ENCODE results near the gene LRRD1.
"Not testable (repeated sequence)": the region's sequence is repeated elsewhere in the genome, so short reads cannot be mapped to it uniquely, and the experiment has no call there.

Gene LRRD1

DNA sequence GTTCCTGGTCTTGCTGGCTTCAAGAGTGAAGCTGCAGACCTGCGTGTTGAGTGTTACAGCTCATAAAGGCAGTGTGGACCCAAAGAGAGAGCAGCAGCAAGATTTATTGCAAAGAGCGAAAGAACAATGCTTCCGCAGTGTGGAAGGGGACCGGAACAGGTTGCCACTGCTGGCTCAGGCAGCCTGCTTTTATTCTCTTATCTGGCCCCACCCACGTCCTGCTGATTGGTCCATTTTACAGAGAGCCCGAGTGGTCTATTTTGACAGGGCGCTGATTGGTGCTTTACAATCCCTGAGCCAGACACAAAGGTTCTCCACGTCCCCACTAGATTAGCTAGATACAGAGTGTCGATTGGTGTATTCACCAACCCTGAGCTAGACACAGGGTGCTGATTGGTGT is 36.2 kb downstream of the LRRD1 start:
- H3K4me3 ChIP-seq (ENCODE audit: low read depth, low read length); H3K4me2 ChIP-seq (ENCODE audit: low read length); H2AFZ ChIP-seq (ENCODE audit: insufficient read depth, low read length, poor library complexity); H3K27me3 ChIP-seq (ENCODE audit: insufficient read depth, low read length); H3K23ac ChIP-seq (ENCODE audit: low read length); DNase-seq; H3K36me3 ChIP-seq (ENCODE audit: control insufficient read depth in 1 of 2, insufficient read depth in 2 of 2, low read length in 2 of 2); H2BK120ac ChIP-seq (ENCODE audit: insufficient read depth, low read length, poor library complexity); H3K79me2 ChIP-seq (ENCODE audit: control insufficient read depth, insufficient read depth, low read length, poor library complexity); H3K9me3 ChIP-seq (ENCODE audit: insufficient read depth, low read depth, low read length); H3K9ac ChIP-seq (ENCODE audit: low read length); H3K27ac ChIP-seq (ENCODE audit: low read depth, low read length); H2BK5ac ChIP-seq (ENCODE audit: low read depth, low read length, poor library complexity); H3K4ac ChIP-seq (ENCODE audit: low read depth, low read length); H4K12ac ChIP-seq (ENCODE audit: low read depth, low read length); H4K91ac ChIP-seq (ENCODE audit: low read depth, low read length); H3K14ac ChIP-seq (ENCODE audit: low read length); H3K79me1 ChIP-seq (ENCODE audit: low read length); H3K4me1 ChIP-seq (ENCODE audit: control insufficient read depth in 1 of 2, insufficient read depth in 2 of 2, low read length in 2 of 2); H4K8ac ChIP-seq (ENCODE audit: low read depth, low read length); H2BK12ac ChIP-seq (ENCODE audit: low read length); H3K18ac ChIP-seq (ENCODE audit: low read length); H2AK5ac ChIP-seq (ENCODE audit: low read length): not testable (repeated sequence)
- no CpG with 5 or more reads among the region's 9 CpGs for WGBS (ENCODE audit: extremely low coverage, insufficient coverage, insufficient read length)

DNA sequence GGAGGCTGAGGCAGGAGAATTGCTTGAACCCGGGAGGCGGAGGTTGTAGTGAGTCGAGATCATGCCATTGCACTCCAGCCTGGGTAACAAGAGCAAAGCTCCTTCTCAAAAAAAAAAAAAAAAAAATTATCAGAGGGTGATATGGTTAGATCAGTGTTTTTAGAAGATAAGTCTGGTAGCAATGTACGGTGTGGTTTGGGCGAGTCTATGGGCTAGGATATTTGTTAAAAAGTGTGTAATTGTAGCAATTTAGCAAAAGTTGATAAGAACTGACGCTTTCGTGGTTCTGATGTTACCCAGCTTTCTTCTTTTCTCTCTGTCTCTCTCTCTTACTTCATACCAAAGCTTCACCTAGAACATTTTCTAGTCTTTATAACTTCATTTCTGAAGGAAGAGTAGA is 37.8 kb downstream of the LRRD1 start:
- no peaks in the 10 kb centered on the region for H3K79me1 ChIP-seq (ENCODE audit: low read length)
- H2AFZ ChIP-seq (ENCODE audit: insufficient read depth, low read length, poor library complexity) = no peak overlapping the region
- no peak overlapping the region for H3K14ac ChIP-seq (ENCODE audit: low read length)
- H3K9ac ChIP-seq (ENCODE audit: low read length) = no peak overlapping the region
- H2BK5ac ChIP-seq (ENCODE audit: low read depth, low read length, poor library complexity) = no peak overlapping the region
- WGBS (ENCODE audit: extremely low coverage, insufficient coverage, insufficient read length) = 100% methylated on average over 2 of the region's 7 CpGs
- H3K18ac ChIP-seq (ENCODE audit: low read length) = no peak overlapping the region
- no peaks in the 10 kb centered on the region for H3K27me3 ChIP-seq (ENCODE audit: insufficient read depth, low read length)
- no peak overlapping the region for H2AK5ac ChIP-seq (ENCODE audit: low read length)
- no peak overlapping the region for H3K4ac ChIP-seq (ENCODE audit: low read depth, low read length)
- H3K4me3 ChIP-seq (ENCODE audit: low read depth, low read length) = no peak overlapping the region
- H3K79me2 ChIP-seq (ENCODE audit: control insufficient read depth, insufficient read depth, low read length, poor library complexity) = no peaks in the 10 kb centered on the region
- no peak overlapping the region for H4K8ac ChIP-seq (ENCODE audit: low read depth, low read length)
- no peak overlapping the region for H3K4me2 ChIP-seq (ENCODE audit: low read length)
- no peak overlapping the region for H2BK120ac ChIP-seq (ENCODE audit: insufficient read depth, low read length, poor library complexity)
- no peak overlapping the region for H2BK12ac ChIP-seq (ENCODE audit: low read length)
- no peaks in the 10 kb centered on the region for H3K4me1 ChIP-seq (ENCODE audit: control insufficient read depth in 1 of 2, insufficient read depth in 2 of 2, low read length in 2 of 2)
- no peak overlapping the region for H3K27ac ChIP-seq (ENCODE audit: low read depth, low read length)
- no peak for DNase-seq
- no peak overlapping the region for H4K91ac ChIP-seq (ENCODE audit: low read depth, low read length)
- peaks cover 1% of the 10 kb centered on the region for H3K9me3 ChIP-seq (ENCODE audit: insufficient read depth, low read depth, low read length)
- H3K36me3 ChIP-seq (ENCODE audit: control insufficient read depth in 1 of 2, insufficient read depth in 2 of 2, low read length in 2 of 2) = no peaks in the 10 kb centered on the region
- H4K12ac ChIP-seq (ENCODE audit: low read depth, low read length) = no peak overlapping the region
- H3K23ac ChIP-seq (ENCODE audit: low read length) = no peak overlapping the region

DNA sequence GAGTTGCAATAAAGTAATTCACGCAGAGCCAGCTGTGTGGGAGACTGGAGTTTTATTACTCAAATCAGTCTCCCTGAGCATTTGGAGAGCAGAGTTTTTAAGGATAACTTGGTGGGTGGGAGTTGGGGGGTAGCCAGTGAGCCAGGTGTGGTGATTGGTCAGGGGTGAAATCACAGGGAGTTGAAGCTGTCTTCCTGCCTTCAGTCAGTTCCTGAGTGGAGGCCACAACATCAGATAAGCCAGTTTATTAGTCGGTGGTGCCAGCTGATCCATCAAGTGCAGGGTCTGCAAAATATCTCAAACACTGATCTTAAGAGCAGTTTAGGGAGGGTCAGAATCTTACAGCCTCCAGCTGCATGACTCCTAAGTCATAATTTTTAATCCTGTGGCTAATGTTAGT is 41.4 kb downstream of the LRRD1 start:
- H2AFZ ChIP-seq (ENCODE audit: insufficient read depth, low read length, poor library complexity) = no peak overlapping the region
- no CpG with 5 or more reads among the region's 2 CpGs for WGBS (ENCODE audit: extremely low coverage, insufficient coverage, insufficient read length)
- no peak overlapping the region for H2BK120ac ChIP-seq (ENCODE audit: insufficient read depth, low read length, poor library complexity)
- peaks cover 1% of the 10 kb centered on the region for H3K9me3 ChIP-seq (ENCODE audit: insufficient read depth, low read depth, low read length)
- H3K79me2 ChIP-seq (ENCODE audit: control insufficient read depth, insufficient read depth, low read length, poor library complexity) = peaks cover 14% of the 10 kb centered on the region
- H3K4me1 ChIP-seq (ENCODE audit: control insufficient read depth in 1 of 2, insufficient read depth in 2 of 2, low read length in 2 of 2) = peaks cover 0 to 7% of the 10 kb centered on the region in 2 experiments
- no peak overlapping the region for H3K9ac ChIP-seq (ENCODE audit: low read length)
- no peak overlapping the region for H2AK5ac ChIP-seq (ENCODE audit: low read length)
- H3K23ac ChIP-seq (ENCODE audit: low read length) = no peak overlapping the region
- no peak overlapping the region for H2BK5ac ChIP-seq (ENCODE audit: low read depth, low read length, poor library complexity)
- no peaks in the 10 kb centered on the region for H3K36me3 ChIP-seq (ENCODE audit: control insufficient read depth in 1 of 2, insufficient read depth in 2 of 2, low read length in 2 of 2)
- no peak overlapping the region for H2BK12ac ChIP-seq (ENCODE audit: low read length)
- H4K8ac ChIP-seq (ENCODE audit: low read depth, low read length) = no peak overlapping the region
- no peak overlapping the region for H3K4me3 ChIP-seq (ENCODE audit: low read depth, low read length)
- no peak overlapping the region for H3K27ac ChIP-seq (ENCODE audit: low read depth, low read length)
- H3K4ac ChIP-seq (ENCODE audit: low read depth, low read length) = no peak overlapping the region
- H4K12ac ChIP-seq (ENCODE audit: low read depth, low read length) = no peak overlapping the region
- H3K27me3 ChIP-seq (ENCODE audit: insufficient read depth, low read length) = no peaks in the 10 kb centered on the region
- H3K14ac ChIP-seq (ENCODE audit: low read length) = no peak overlapping the region
- no peak overlapping the region for H4K91ac ChIP-seq (ENCODE audit: low read depth, low read length)
- DNase-seq = no peak
- H3K18ac ChIP-seq (ENCODE audit: low read length) = no peak overlapping the region
- no peak overlapping the region for H3K4me2 ChIP-seq (ENCODE audit: low read length)
- peaks cover 20% of the 10 kb centered on the region for H3K79me1 ChIP-seq (ENCODE audit: low read length)

GRCh38 chr7:92135052-92135889 is 43.7 kb downstream of the LRRD1 start:
- WGBS (ENCODE audit: extremely low coverage, insufficient coverage, insufficient read length) = no CpG with 5 or more reads among the region's 21 CpGs
- peak overlapping the region; percentile 89 for H3K27ac ChIP-seq (ENCODE audit: low read depth, low read length)
- peak overlapping the region; percentile 61 for H2BK12ac ChIP-seq (ENCODE audit: low read length)
- peaks cover 0 to 2% of the 10 kb centered on the region in 2 experiments for H3K36me3 ChIP-seq (ENCODE audit: control insufficient read depth in 1 of 2, insufficient read depth in 2 of 2, low read length in 2 of 2)
- peaks cover 20% of the 10 kb centered on the region for H3K79me1 ChIP-seq (ENCODE audit: low read length)
- H2BK5ac ChIP-seq (ENCODE audit: low read depth, low read length, poor library complexity) = peak overlapping the region; percentile 99
- peak overlapping the region; percentile 38 for H2AFZ ChIP-seq (ENCODE audit: insufficient read depth, low read length, poor library complexity)
- peak overlapping the region; percentile 83 for H3K18ac ChIP-seq (ENCODE audit: low read length)
- H2AK5ac ChIP-seq (ENCODE audit: low read length) = no peak overlapping the region
- peak overlapping the region; percentile 71 for H3K14ac ChIP-seq (ENCODE audit: low read length)
- peak overlapping the region; percentile 62 for H3K4me2 ChIP-seq (ENCODE audit: low read length)
- H3K4me1 ChIP-seq (ENCODE audit: control insufficient read depth in 1 of 2, insufficient read depth in 2 of 2, low read length in 2 of 2) = peaks cover 0 to 7% of the 10 kb centered on the region in 2 experiments
- peak in 1 of 2 donors; percentile 53 for DNase-seq
- H4K12ac ChIP-seq (ENCODE audit: low read depth, low read length) = peak overlapping the region; percentile 67
- peak overlapping the region; percentile 34 for H4K8ac ChIP-seq (ENCODE audit: low read depth, low read length)
- H3K4ac ChIP-seq (ENCODE audit: low read depth, low read length) = peak overlapping the region; percentile 18
- no peak overlapping the region for H3K23ac ChIP-seq (ENCODE audit: low read length)
- H3K9ac ChIP-seq (ENCODE audit: low read length) = peak overlapping the region; percentile 68
- peaks cover 17% of the 10 kb centered on the region for H3K79me2 ChIP-seq (ENCODE audit: control insufficient read depth, insufficient read depth, low read length, poor library complexity)
- H4K91ac ChIP-seq (ENCODE audit: low read depth, low read length) = peak overlapping the region; percentile 99
- H3K9me3 ChIP-seq (ENCODE audit: insufficient read depth, low read depth, low read length) = peaks cover 1% of the 10 kb centered on the region
- H3K4me3 ChIP-seq (ENCODE audit: low read depth, low read length) = peak overlapping the region; percentile 100
- H3K27me3 ChIP-seq (ENCODE audit: insufficient read depth, low read length) = no peaks in the 10 kb centered on the region
- peak overlapping the region; percentile 85 for H2BK120ac ChIP-seq (ENCODE audit: insufficient read depth, low read length, poor library complexity)

Measured in trophoblast cell (in vitro differentiated cells and primary cell).